ENCODE results near the gene CACNA1G. TPM values are rescaled to one million over a fixed set of nuclear protein-coding genes. Genes with fewer than 3 reads are reported as not detected.

The CACNA1G gene
- total RNA-seq, 3 donors from 2014 or later, result 0.32 to 2.6 (median 2.3) TPM

GRCh38 chr17:50533720-50534148, 26.8 kb upstream of the CACNA1G start:
- Histone ChIP-seq H3K27me3 (peaks cover 0 to 4% of the 10 kb centered on the region in 2 donors), H3K36me3 (no peaks in the 10 kb centered on the region), H3K4me3 (peak overlapping the region in 2 of 3 donors; percentile 52 to 72), H3K4me1 (peaks cover 11 to 27% of the 10 kb centered on the region in 2 donors), H3K9me3 (no peaks in the 10 kb centered on the region), H3K27ac (peak overlapping the region; percentile 78 to 89)
- intact Hi-C loops (cut with DNase I; ENCODE audit: low total_unique reads), result no loop called here
- no peak for DNase-seq (ENCODE audit: low spot score in 2 of 2)
- TF ChIP-seq POLR2A (IDR thresholded peaks at IDR 0.05) (no peak), POLR2AphosphoS5 (IDR thresholded peaks at IDR 0.05) (no peak), CTCF (IDR thresholded peaks at IDR 0.05) (no peak)

GRCh38 chr17:50534222-50534978, 26.1 kb upstream of the CACNA1G start:
- Histone ChIP-seq H3K27ac (peak overlapping the region; percentile 78 to 89), H3K9me3 (no peaks in the 10 kb centered on the region), H3K27me3 (peaks cover 0 to 4% of the 10 kb centered on the region in 2 donors), H3K4me3 (peak overlapping the region in 2 of 3 donors; percentile 52 to 72), H3K36me3 (no peaks in the 10 kb centered on the region), H3K4me1 (peaks cover 11 to 27% of the 10 kb centered on the region in 2 donors)
- TF ChIP-seq CTCF (IDR thresholded peaks at IDR 0.05) (peak; percentile 47 to 71 (median 67)), POLR2A (IDR thresholded peaks at IDR 0.05) (no peak)
- DNase-seq (ENCODE audit: low spot score in 2 of 2), result peak in 1 of 2 donors; percentile 73
- intact Hi-C loops (cut with DNase I; ENCODE audit: low total_unique reads), result no loop called here

- Histone ChIP-seq H3K36me3 (no peaks in the 10 kb centered on the region), H3K4me1 (peaks cover 11 to 27% of the 10 kb centered on the region in 2 donors), H3K27me3 (peaks cover 0 to 4% of the 10 kb centered on the region in 2 donors), H3K9me3 (no peaks in the 10 kb centered on the region), H3K27ac (peak overlapping the region; percentile 78 to 89), H3K4me3 (peak overlapping the region in 2 of 3 donors; percentile 52 to 72)
- TF ChIP-seq POLR2AphosphoS5 (IDR thresholded peaks at IDR 0.05) (no peak), CTCF (IDR thresholded peaks at IDR 0.05) (no peak), POLR2A (IDR thresholded peaks at IDR 0.05) (no peak)
- no peak for DNase-seq (ENCODE audit: low spot score in 2 of 2)
- intact Hi-C loops (cut with DNase I; ENCODE audit: low total_unique reads), result no loop called here
Measured at GRCh38 chr17:50534979-50535326, 25.6 kb upstream of the CACNA1G start.

GRCh38 chr17:50535407-50535806, 25.1 kb upstream of the CACNA1G start:
- peak overlapping the region in 1 of 2 donors; percentile 89 for H3K27ac ChIP-seq
- H3K27me3 ChIP-seq, result peaks cover 0 to 4% of the 10 kb centered on the region in 2 donors
- H3K4me1 ChIP-seq, result peaks cover 11 to 27% of the 10 kb centered on the region in 2 donors
- intact Hi-C loops (cut with DNase I; ENCODE audit: low total_unique reads), result no loop called here
- TF ChIP-seq POLR2A (IDR thresholded peaks at IDR 0.05), result no peak
- TF ChIP-seq POLR2AphosphoS5 (IDR thresholded peaks at IDR 0.05), result no peak
- TF ChIP-seq CTCF (IDR thresholded peaks at IDR 0.05), result no peak
- no peak for DNase-seq (ENCODE audit: low spot score in 2 of 2)
- no peaks in the 10 kb centered on the region for H3K9me3 ChIP-seq
- H3K36me3 ChIP-seq, result no peaks in the 10 kb centered on the region
- no peak overlapping the region for H3K4me3 ChIP-seq

Measured in breast epithelium (tissue), 4 donors.